Lower leg skin (tissue), 3 donors: ENCODE results near the gene AKT1S1.

Experiments
- CTCF ChIP-seq, 3 donors: fragments of 450-650 bp; IDR thresholded peaks; one replicate each; pipeline ENCODE4 v1.5.1; 2016; ENCODE audit warnings: antibody characterized with exemption in 3 of 3, mild to moderate bottlenecking in 3 of 3, moderate library complexity in 2 of 3
- POLR2A ChIP-seq, 2 donors: fragments of 450-650 bp; IDR thresholded peaks; one replicate each; pipeline ENCODE4 v1.6.1; 2016 to 2017; ENCODE audit warnings: antibody characterized with exemption in 2 of 2, mild to moderate bottlenecking in 1 of 2, moderate library complexity in 1 of 2

GRCh38 chr19:49870309-49870901 is 6.8 kb downstream of the AKT1S1 start:
- TF ChIP-seq CTCF (IDR thresholded peaks at IDR 0.05) (no peak), POLR2A (IDR thresholded peaks at IDR 0.05) (no peak)
